Measurements from ENCODE around the gene STOM. TPM values are rescaled to one million over a fixed set of nuclear protein-coding genes. Genes with fewer than 3 reads are reported as not detected.
A peak's percentile ranks its signal among the peaks of the same experiment; 100 is the strongest.

STOM gene
- polyA plus RNA-seq, 3 donors = 23.8 to 66.9 (median 63.8) TPM

- H3K27ac ChIP-seq (ENCODE audit: low read depth in 1 of 2, low read length in 2 of 2) = peak overlapping the region in 1 of 2 donors; percentile 69
- H3K4me2 ChIP-seq (replicated peaks; ENCODE audit: extremely low read depth, low read length, poor library complexity, severe bottlenecking) = peak overlapping the region; percentile 39
- Mint-ChIP-seq H3K4me1 (peaks cover 72% of the 10 kb centered on the region), H3K9me3 (no peaks in the 10 kb centered on the region), H3K27me3 (ENCODE audit: low read depth in 3 of 3) (no peaks in the 10 kb centered on the region), H3K4me3 (no peak overlapping the region), H3K36me3 (peaks cover 0 to 6% of the 10 kb centered on the region in 2 donors), H3K27ac (peak overlapping the region in 3 of 7 donors; percentile 4 to 57 (median 28))
- WGBS (ENCODE audit: insufficient coverage) = no CpG with 5 or more reads among the region's 5 CpGs
- no peak overlapping the region for H3K9ac ChIP-seq (ENCODE audit: insufficient read depth, low read length, poor library complexity, severe bottlenecking)
- H4K20me1 ChIP-seq (ENCODE audit: insufficient read depth, low read length) = no peaks in the 10 kb centered on the region
- peaks cover 43 to 70% of the 10 kb centered on the region in 2 donors for H3K4me1 ChIP-seq (ENCODE audit: control insufficient read depth in 1 of 2, insufficient read depth in 2 of 2, low read length in 2 of 2)
- H3K4me3 ChIP-seq (replicated peaks in 1 of 3; ENCODE audit: low read depth in 2 of 3, low read length in 3 of 3) = no peak overlapping the region
- H3K27me3 ChIP-seq (ENCODE audit: control insufficient read depth in 2 of 2, insufficient read depth in 2 of 2, low read length in 2 of 2) = no peaks in the 10 kb centered on the region
- no peaks in the 10 kb centered on the region for H3K9me3 ChIP-seq (replicated peaks in 1 of 2; ENCODE audit: control insufficient read depth in 1 of 2, insufficient read depth in 1 of 2, low read length in 2 of 2)
- TF ChIP-seq CTCF (IDR thresholded peaks at IDR 0.05) = no peak
- H2AFZ ChIP-seq (ENCODE audit: insufficient read depth, low read depth, low read length, poor library complexity, severe bottlenecking) = no peak overlapping the region
- no peak for DNase-seq
- H3K79me2 ChIP-seq (ENCODE audit: insufficient read depth, low read length) = peaks cover 70% of the 10 kb centered on the region
- intact Hi-C loops (cut with micrococcal nuclease) = no loop called here
- no peaks in the 10 kb centered on the region for H3K36me3 ChIP-seq (replicated peaks in 1 of 2; ENCODE audit: control insufficient read depth in 1 of 2, insufficient read depth in 2 of 2, low read length in 2 of 2)
Measured at GRCh38 chr9:121364077-121364476, 6.0 kb downstream of the STOM start.

GRCh38 chr9:121363622-121363961 is 6.5 kb downstream of the STOM start:
- no peak overlapping the region for H3K4me3 Mint-ChIP-seq
- TF ChIP-seq CTCF (IDR thresholded peaks at IDR 0.05) = no peak
- intact Hi-C loops (cut with micrococcal nuclease) = no loop called here
- Histone ChIP-seq H3K9ac (ENCODE audit: insufficient read depth, low read length, poor library complexity, severe bottlenecking) (no peak overlapping the region), H4K20me1 (ENCODE audit: insufficient read depth, low read length) (no peaks in the 10 kb centered on the region), H2AFZ (ENCODE audit: insufficient read depth, low read depth, low read length, poor library complexity, severe bottlenecking) (no peak overlapping the region), H3K4me2 (replicated peaks; ENCODE audit: extremely low read depth, low read length, poor library complexity, severe bottlenecking) (peak overlapping the region; percentile 39), H3K27ac (ENCODE audit: low read depth in 1 of 2, low read length in 2 of 2) (peak overlapping the region in 1 of 2 donors; percentile 69), H3K4me3 (replicated peaks in 1 of 3; ENCODE audit: low read depth in 2 of 3, low read length in 3 of 3) (peak overlapping the region in 1 of 3 experiments; percentile 28), H3K27me3 (ENCODE audit: control insufficient read depth in 2 of 2, insufficient read depth in 2 of 2, low read length in 2 of 2) (no peaks in the 10 kb centered on the region), H3K9me3 (replicated peaks in 1 of 2; ENCODE audit: control insufficient read depth in 1 of 2, insufficient read depth in 1 of 2, low read length in 2 of 2) (no peaks in the 10 kb centered on the region), H3K4me1 (ENCODE audit: control insufficient read depth in 1 of 2, insufficient read depth in 2 of 2, low read length in 2 of 2) (peaks cover 43 to 70% of the 10 kb centered on the region in 2 donors), H3K36me3 (replicated peaks in 1 of 2; ENCODE audit: control insufficient read depth in 1 of 2, insufficient read depth in 2 of 2, low read length in 2 of 2) (no peaks in the 10 kb centered on the region), H3K79me2 (ENCODE audit: insufficient read depth, low read length) (peaks cover 67% of the 10 kb centered on the region)
- H3K36me3 Mint-ChIP-seq = peaks cover 0 to 6% of the 10 kb centered on the region in 2 donors
- H3K27me3 Mint-ChIP-seq (ENCODE audit: low read depth in 3 of 3) = no peaks in the 10 kb centered on the region
- peaks cover 72% of the 10 kb centered on the region for H3K4me1 Mint-ChIP-seq
- no peaks in the 10 kb centered on the region for H3K9me3 Mint-ChIP-seq
- WGBS (ENCODE audit: insufficient coverage) = no CpG with 5 or more reads among the region's 1 CpG
- DNase-seq = no peak
- H3K27ac Mint-ChIP-seq = peak overlapping the region in 4 of 7 donors; percentile 4 to 57 (median 18)
